H9 (cell line): Measurements from ENCODE around the gene NSL1. TPM values are rescaled to one million over a fixed set of nuclear protein-coding genes. Genes with fewer than 3 reads are reported as not detected.

Experiments
- DNase-seq: peaks from one replicate; pipeline ENCODE4 v3.0.0-alpha.2; 2017
- H2AFZ ChIP-seq: one replicate; pipeline ENCODE4 v1.6.1; 2013; ENCODE audit warnings: mild to moderate bottlenecking, low read length, control low read depth, moderate library complexity
- H2AK5ac ChIP-seq: 2 replicates; pipeline ENCODE4 v1.6.1; 2013; ENCODE audit warnings: low read length, control low read depth, mixed read lengths; ENCODE audit not compliant: insufficient read length
- H2BK120ac ChIP-seq: one replicate; pipeline ENCODE4 v1.6.1; 2013; ENCODE audit warnings: low read depth, mild to moderate bottlenecking, low read length, control low read depth, inconsistent platforms; ENCODE audit not compliant: poor library complexity, severe bottlenecking
- H2BK12ac ChIP-seq: 2 replicates; pipeline ENCODE4 v1.6.1; 2013; ENCODE audit warnings: low read length, control low read depth, mixed read lengths, low read depth; ENCODE audit not compliant: insufficient read length
- H2BK15ac ChIP-seq: 2 replicates; pipeline ENCODE4 v1.6.1; 2013; ENCODE audit warnings: low read depth, low read length, control low read depth
- H2BK20ac ChIP-seq: one replicate; pipeline ENCODE4 v1.6.1; 2013; ENCODE audit warnings: low read depth, mild to moderate bottlenecking, low read length, control low read depth, inconsistent platforms; ENCODE audit not compliant: poor library complexity, severe bottlenecking
- H2BK5ac ChIP-seq: 2 replicates; pipeline ENCODE4 v1.6.1; 2013; ENCODE audit warnings: low read length, control low read depth, mixed read lengths; ENCODE audit not compliant: insufficient read length
- H3K14ac ChIP-seq: 2 replicates; pipeline ENCODE4 v1.6.1; 2013; ENCODE audit warnings: low read length, control low read depth; ENCODE audit not compliant: insufficient read depth
- H3K18ac ChIP-seq: 2 replicates; pipeline ENCODE4 v1.6.1; 2013; ENCODE audit warnings: low read depth, mild to moderate bottlenecking, mixed read lengths, low read length, control low read depth; ENCODE audit not compliant: insufficient read length
- H3K23ac ChIP-seq: 2 replicates; pipeline ENCODE4 v1.6.1; 2013; ENCODE audit warnings: low read length, control low read depth, mixed read lengths, low read depth; ENCODE audit not compliant: insufficient read length
- H3K23me2 ChIP-seq: 2 replicates; pipeline ENCODE4 v1.6.1; 2013; ENCODE audit warnings: low read depth, mild to moderate bottlenecking, mixed read lengths, low read length, control low read depth; ENCODE audit not compliant: insufficient read length, poor library complexity, severe bottlenecking
- H3K27ac ChIP-seq: 2 replicates; pipeline ENCODE4 v1.5.1; 2013; ENCODE audit warnings: low read length, control low read depth, mixed read lengths, low read depth; ENCODE audit not compliant: insufficient read length
- H3K27me3 ChIP-seq: 2 replicates; pipeline ENCODE4 v1.6.1; 2013; ENCODE audit warnings: low read length, control low read depth, inconsistent platforms; ENCODE audit not compliant: insufficient read depth
- H3K4ac ChIP-seq: 2 replicates; pipeline ENCODE4 v1.6.1; 2013; ENCODE audit warnings: low read depth, mild to moderate bottlenecking, control low read depth, inconsistent platforms, low read length, moderate library complexity
- H3K4me1 ChIP-seq: 2 replicates; pipeline ENCODE4 v1.6.1; 2013; ENCODE audit warnings: low read length, control low read depth, inconsistent platforms; ENCODE audit not compliant: insufficient read depth
- H3K4me2 ChIP-seq: 2 replicates; pipeline ENCODE4 v1.6.1; 2013; ENCODE audit warnings: low read length, control low read depth, mixed read lengths; ENCODE audit not compliant: insufficient read length, insufficient read depth
- H3K56ac ChIP-seq: 2 replicates; pipeline ENCODE4 v1.6.1; 2013; ENCODE audit warnings: low read depth, mild to moderate bottlenecking, mixed read lengths, low read length, control low read depth; ENCODE audit not compliant: insufficient read length
- H3K79me1 ChIP-seq: 2 replicates; pipeline ENCODE4 v1.6.1; 2013; ENCODE audit warnings: low read depth, mild to moderate bottlenecking, moderate library complexity, low read length, control low read depth, inconsistent platforms; ENCODE audit not compliant: insufficient read depth, poor library complexity, severe bottlenecking
- H3K79me2 ChIP-seq: 2 replicates; pipeline ENCODE4 v1.6.1; 2013; ENCODE audit warnings: low read length, control low read depth, inconsistent platforms; ENCODE audit not compliant: insufficient read depth
- H3K9ac ChIP-seq: 2 replicates; pipeline ENCODE4 v1.6.1; 2013; ENCODE audit warnings: low read length, control low read depth, mixed read lengths; ENCODE audit not compliant: insufficient read length; ENCODE audit errors: extremely low read depth
- H3K9me3 ChIP-seq: one replicate; pipeline ENCODE4 v1.6.1; 2013; ENCODE audit warnings: low read depth, low read length, inconsistent platforms; ENCODE audit not compliant: control insufficient read depth
- H3T11ph ChIP-seq: one replicate; pipeline ENCODE4 v1.6.1; 2013; ENCODE audit warnings: mild to moderate bottlenecking, low read length, control low read depth, inconsistent platforms
- H4K20me1 ChIP-seq: one replicate; pipeline ENCODE4 v1.6.1; 2013; ENCODE audit not compliant: control insufficient read depth, insufficient read length, insufficient read depth
- H4K5ac ChIP-seq: 2 replicates; pipeline ENCODE4 v1.6.1; 2013; ENCODE audit warnings: low read depth, mild to moderate bottlenecking, mixed read lengths, low read length, control low read depth; ENCODE audit not compliant: insufficient read length
- H4K8ac ChIP-seq: replicated peaks from 2 replicates; pipeline ENCODE4 v1.6.1; 2013; ENCODE audit warnings: low read length, control low read depth, mixed read lengths, low read depth; ENCODE audit not compliant: insufficient read length
- H4K91ac ChIP-seq: 2 replicates; pipeline ENCODE4 v1.6.1; 2013; ENCODE audit warnings: low read depth, mild to moderate bottlenecking, moderate library complexity, mixed read lengths, low read length, control low read depth; ENCODE audit not compliant: insufficient read length
- H3K27ac Mint-ChIP-seq, 3 experiments: 2 replicates in 2 of 3; 3 replicates in 1 of 3; pipeline ENCODE4 v1.8.0; 2020 to 2021; ENCODE audit warnings: mixed read lengths in 3 of 3, mild to moderate bottlenecking in 1 of 3, moderate library complexity in 1 of 3
- H3K27me3 Mint-ChIP-seq: 2 replicates; pipeline ENCODE4 v1.8.0; 2021; ENCODE audit warnings: low read depth, mild to moderate bottlenecking, moderate library complexity, mixed read lengths
- H3K36me3 Mint-ChIP-seq, 3 experiments: 2 replicates in 2 of 3; 3 replicates in 1 of 3; pipeline ENCODE4 v1.8.0; 2020 to 2021; ENCODE audit warnings: low read depth in 3 of 3, mixed read lengths in 3 of 3; ENCODE audit not compliant: insufficient read depth in 1 of 3
- H3K4me1 Mint-ChIP-seq, 2 experiments: 2 replicates each; pipeline ENCODE4 v1.8.0; 2020; ENCODE audit warnings: mixed read lengths in 2 of 2
- H3K4me3 Mint-ChIP-seq, 2 experiments: 2 replicates in 1 of 2; 3 replicates in 1 of 2; pipeline ENCODE4 v1.8.0; 2020 to 2021; ENCODE audit warnings: mild to moderate bottlenecking in 2 of 2, mixed read lengths in 2 of 2, moderate library complexity in 1 of 2
- H3K9me3 Mint-ChIP-seq, 2 experiments: 2 replicates in 1 of 2; 3 replicates in 1 of 2; pipeline ENCODE4 v1.8.0; 2020; ENCODE audit warnings: mild to moderate bottlenecking in 2 of 2, mixed read lengths in 2 of 2, moderate library complexity in 1 of 2
- WGBS: extraction: QIAGEN DNeasy Blood & Tissue Kit; methylation state at CpG from one replicate; pipeline ENCODE4 v1.1.7; 2013; ENCODE audit warnings: missing lambda C conversion rate, low lambda C conversion rate, mixed read lengths; ENCODE audit not compliant: insufficient read length; ENCODE audit errors: extremely low coverage; 5-methylcytosine and 5-hydroxymethylcytosine counted together
- total RNA-seq: library from RNA; stranded (reverse); gene quantifications from 2 replicates; pipeline ENCODE4 v1.2.1, GENCODE V29; 2021
- TF ChIP-seq, protein P1 (sequence below): fragments of 200-600 bp; sonication (generic); conservative IDR thresholded peaks from 3 replicates; pipeline ENCODE4 v1.8.0; 2021; ENCODE audit warnings: antibody characterized with exemption, mild to moderate bottlenecking

Gene NSL1
- total RNA-seq, 1 experiment from 2014 or later, result 49.3 TPM

DNA sequence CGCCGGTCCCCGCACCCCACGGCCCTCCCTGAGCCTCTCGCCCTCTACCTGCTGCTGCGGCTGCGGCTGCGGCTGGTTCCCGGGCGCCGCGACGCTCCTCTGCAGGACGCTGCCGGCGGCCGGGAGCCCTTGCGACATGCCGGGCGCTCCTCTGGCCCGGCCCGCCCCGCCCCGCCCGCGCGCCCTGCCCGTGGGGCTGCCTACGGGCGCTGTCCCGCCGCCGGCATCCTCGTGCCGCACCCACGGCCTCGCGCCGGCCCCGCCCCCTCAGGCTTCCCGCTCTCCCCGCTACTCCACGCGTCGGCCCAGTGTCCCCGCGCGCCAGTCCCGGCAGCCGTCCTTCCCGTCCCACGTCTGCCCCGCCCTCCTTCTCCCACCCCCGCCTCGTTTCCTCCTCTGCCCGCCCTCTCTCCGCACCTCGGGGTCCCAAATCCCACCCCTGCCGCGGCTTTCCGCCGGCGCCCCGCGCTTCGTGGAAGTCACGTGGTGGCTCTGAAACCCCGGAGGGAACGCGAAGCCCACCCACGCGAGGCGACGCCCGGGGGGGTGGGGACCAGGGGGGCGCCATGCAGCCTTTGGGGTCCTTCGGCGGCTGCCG, 91.9 kb downstream of the NSL1 start, which contains the start of gene BATF3:
Gene BATF3, minus strand, starts transcription at position 216 of the 598 bp plus-strand sequence. Its CDS starts 78 bp downstream, at position 138.
- Histone ChIP-seq H2AFZ (no peak within 1 kb of the TSS), H3K4me1 (no peaks in the 10 kb centered on the region; the same call in 1 of the 2 replicates), H2BK120ac (no peak within 1 kb of the TSS), H4K8ac (no peak within 1 kb of the TSS), H2AK5ac (no peak within 1 kb of the TSS), H3K27me3 (peaks cover 26% of the 10 kb centered on the region), H2BK12ac (no peak within 1 kb of the TSS), H3K23ac (no peak within 1 kb of the TSS), H3K23me2 (peaks cover 6% of the 10 kb centered on the region), H4K91ac (no peak within 1 kb of the TSS), H3K18ac (no peak within 1 kb of the TSS), H3K4me2 (peak within 1 kb of the TSS; percentile 75), H3K27ac (no peak within 1 kb of the TSS), H3K56ac (no peak within 1 kb of the TSS), H3T11ph (no peak within 1 kb of the TSS), H4K20me1 (no peaks in the 10 kb centered on the region), H3K79me2 (no peaks in the 10 kb centered on the region), H2BK15ac (no peak within 1 kb of the TSS), H4K5ac (no peak within 1 kb of the TSS), H3K9ac (no peak within 1 kb of the TSS), H2BK20ac (no peak within 1 kb of the TSS), H3K9me3 (no peaks in the 10 kb centered on the region), H3K4ac (no peak within 1 kb of the TSS), H3K79me1 (no peaks in the 10 kb centered on the region), H2BK5ac (no peak within 1 kb of the TSS), H3K14ac (no peak within 1 kb of the TSS)
- no CpG with 5 or more reads among the region's 79 CpGs for WGBS
- Mint-ChIP-seq H3K27ac (no peak within 1 kb of the TSS; a peak in 1 of 7 replicates), H3K36me3 (peaks cover 0 to 2% (median 0%) of the 10 kb centered on the region in 3 experiments; a peak in 1 of 7 replicates), H3K27me3 (peaks cover 95% of the 10 kb centered on the region), H3K4me3 (peak within 1 kb of the TSS; percentile 70 to 84), H3K9me3 (0 out of 5 replicates have a peak, but pooled peaks cover 0 to 2% of the 10 kb centered on the region in 2 experiments), H3K4me1 (peaks cover 12% of the 10 kb centered on the region in 2 experiments)
- no peak for DNase-seq
- TF ChIP-seq, protein P1, sequence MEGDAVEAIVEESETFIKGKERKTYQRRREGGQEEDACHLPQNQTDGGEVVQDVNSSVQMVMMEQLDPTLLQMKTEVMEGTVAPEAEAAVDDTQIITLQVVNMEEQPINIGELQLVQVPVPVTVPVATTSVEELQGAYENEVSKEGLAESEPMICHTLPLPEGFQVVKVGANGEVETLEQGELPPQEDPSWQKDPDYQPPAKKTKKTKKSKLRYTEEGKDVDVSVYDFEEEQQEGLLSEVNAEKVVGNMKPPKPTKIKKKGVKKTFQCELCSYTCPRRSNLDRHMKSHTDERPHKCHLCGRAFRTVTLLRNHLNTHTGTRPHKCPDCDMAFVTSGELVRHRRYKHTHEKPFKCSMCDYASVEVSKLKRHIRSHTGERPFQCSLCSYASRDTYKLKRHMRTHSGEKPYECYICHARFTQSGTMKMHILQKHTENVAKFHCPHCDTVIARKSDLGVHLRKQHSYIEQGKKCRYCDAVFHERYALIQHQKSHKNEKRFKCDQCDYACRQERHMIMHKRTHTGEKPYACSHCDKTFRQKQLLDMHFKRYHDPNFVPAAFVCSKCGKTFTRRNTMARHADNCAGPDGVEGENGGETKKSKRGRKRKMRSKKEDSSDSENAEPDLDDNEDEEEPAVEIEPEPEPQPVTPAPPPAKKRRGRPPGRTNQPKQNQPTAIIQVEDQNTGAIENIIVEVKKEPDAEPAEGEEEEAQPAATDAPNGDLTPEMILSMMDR, result no peak
